Endothelial cell of umbilical vein (primary cell): ENCODE results near the gene KRT82. TPM values are rescaled to one million over a fixed set of nuclear protein-coding genes. Genes with fewer than 3 reads are reported as not detected.

Experiments used
- BruUV-seq: library from RNA; stranded (reverse); fragments of 400-500 nt; replicated peaks from 2 replicates; lab custom pipeline; 2021; lab: Mats Ljungman, UMichigan
- CTCF ChIA-PET: fragments of 300-600, 350-600 bp; sonication (Branson Sonifier 250); formaldehyde crosslinking; loops from one replicate; lab custom pipeline; 2021; ENCODE audit warnings: antibody characterized with exemption, inconsistent platforms; lab: Charles Lee
- POLR2A ChIA-PET: fragments of 300-600, 350-600 bp; sonication (Branson Sonifier 250); formaldehyde crosslinking; loops from one replicate; lab custom pipeline; 2021; ENCODE audit warnings: antibody characterized with exemption, inconsistent platforms; lab: Charles Lee
- DNase-seq: peaks from one replicate; pipeline ENCODE4 v3.0.0-alpha.2; 2011; ENCODE audit warnings: low read depth, low spot score
- FAIRE-seq: peaks from 2 replicates; lab custom pipeline; 2011; peaks lifted over from hg19 to GRCh38; lab: Jason Lieb, UNC
- H2AFZ ChIP-seq: 2 replicates; pipeline ENCODE4 v1.6.0; 2012; ENCODE audit warnings: low read depth, low read length, control low read depth, inconsistent platforms
- H3K27ac ChIP-seq: 2 replicates; pipeline ENCODE4 v1.5.1; 2011; ENCODE audit warnings: low read depth, mild to moderate bottlenecking, control low read depth, low read length, moderate library complexity; ENCODE audit not compliant: insufficient read depth
- H3K27me3 ChIP-seq, 2 experiments: 2 replicates each; pipeline versions ENCODE4 v1.6.0 to v1.6.1; 2011; ENCODE audit warnings: low read length in 2 of 2, mixed read lengths in 1 of 2; ENCODE audit not compliant: control insufficient read depth in 2 of 2, insufficient read depth in 2 of 2
- H3K36me3 ChIP-seq, 2 experiments: 2 replicates in 1 of 2; 3 replicates in 1 of 2; pipeline ENCODE4 v1.5.1; 2011; ENCODE audit warnings: low read length in 2 of 2, mild to moderate bottlenecking in 1 of 2, moderate library complexity in 1 of 2; ENCODE audit not compliant: control insufficient read depth in 2 of 2, insufficient read depth in 2 of 2; ENCODE audit errors: extremely low read depth in 1 of 2
- H3K4me1 ChIP-seq: 3 replicates; pipeline ENCODE4 v1.5.1; 2011; ENCODE audit warnings: mild to moderate bottlenecking, low read length; ENCODE audit not compliant: control insufficient read depth, insufficient read depth; ENCODE audit errors: extremely low read depth
- H3K4me2 ChIP-seq: 2 replicates; pipeline ENCODE4 v1.6.1; 2011; ENCODE audit warnings: low read length, control low read depth, mixed read lengths; ENCODE audit not compliant: insufficient read depth
- H3K4me3 ChIP-seq, 3 experiments: fragments of 200-600 bp in 1 of 3; sonication (generic), shearing (Covaris generic) in 1 of 3; replicated peaks in 1 of 3; 2 replicates each; pipeline ENCODE4 v1.5.1; 2011 to 2016; ENCODE audit warnings: control low read depth in 3 of 3, low read length in 3 of 3, mild to moderate bottlenecking in 2 of 3, inconsistent platforms in 1 of 3, low read depth in 1 of 3, moderate library complexity in 1 of 3; ENCODE audit not compliant: insufficient read depth in 1 of 3
- H3K79me2 ChIP-seq: 2 replicates; pipeline ENCODE4 v1.6.0; 2012; ENCODE audit warnings: low read length, inconsistent platforms; ENCODE audit not compliant: control insufficient read depth, insufficient read depth
- H3K9ac ChIP-seq: replicated peaks from 2 replicates; pipeline ENCODE3; 2011; ENCODE audit warnings: low read length, control low read depth; ENCODE audit not compliant: insufficient read depth; ENCODE audit errors: extremely low read depth
- H3K9me1 ChIP-seq: replicated peaks from 3 replicates; pipeline ENCODE4 v1.6.0; 2011; ENCODE audit warnings: mild to moderate bottlenecking, low read length; ENCODE audit not compliant: control insufficient read depth, insufficient read depth; ENCODE audit errors: extremely low read depth
- H3K9me3 ChIP-seq: replicated peaks from 2 replicates; pipeline ENCODE4 v1.5.1; 2012; ENCODE audit warnings: low read length, inconsistent platforms; ENCODE audit not compliant: control insufficient read depth, insufficient read depth
- H4K20me1 ChIP-seq: replicated peaks from 2 replicates; pipeline ENCODE3; 2011; ENCODE audit warnings: mild to moderate bottlenecking, low read length; ENCODE audit not compliant: control insufficient read depth, insufficient read depth; ENCODE audit errors: extremely low read depth
- EZH2 ChIP-seq: IDR thresholded peaks from 2 replicates; pipeline ENCODE4 v1.6.1; 2012; ENCODE audit warnings: borderline replicate concordance, low read depth, mild to moderate bottlenecking, moderate library complexity, low read length, inconsistent platforms; ENCODE audit not compliant: severe bottlenecking
- FOS ChIP-seq: IDR thresholded peaks from 2 replicates; pipeline ENCODE4 v1.6.1; 2011; ENCODE audit warnings: mild to moderate bottlenecking, low read length, moderate library complexity, borderline replicate concordance; ENCODE audit not compliant: insufficient read depth
- GATA2 ChIP-seq: IDR thresholded peaks from 2 replicates; pipeline ENCODE4 v1.7.0; 2011; ENCODE audit warnings: low read depth, mild to moderate bottlenecking, moderate library complexity, mixed read lengths, low read length; ENCODE audit not compliant: insufficient read length, insufficient read depth
- JUN ChIP-seq: IDR thresholded peaks from 2 replicates; pipeline ENCODE4 v1.6.1; 2011; ENCODE audit warnings: borderline replicate concordance, low read depth; ENCODE audit not compliant: insufficient read length, insufficient read depth
- MYC ChIP-seq: IDR thresholded peaks from one replicate; pipeline ENCODE4 v1.6.1; 2011; ENCODE audit warnings: mild to moderate bottlenecking, low read depth, low read length
- POLR2A ChIP-seq: IDR thresholded peaks from 2 replicates; pipeline ENCODE4 v1.6.1; 2012; ENCODE audit warnings: low read depth, mild to moderate bottlenecking, control low read depth, low read length
- POLR2AphosphoS5 ChIP-seq: IDR thresholded peaks from 2 replicates; pipeline ENCODE4 v1.6.1; 2012; ENCODE audit warnings: low read depth, mild to moderate bottlenecking, control low read depth, low read length, moderate library complexity; ENCODE audit not compliant: insufficient read depth
- dilution Hi-C: fragments of 300-500 bp; cut with MboI; formaldehyde crosslinking; loops from one replicate; pipeline ENCODE4 v1.15.0; 2019; ENCODE audit warnings: low sequenced_read_pairs; ENCODE audit not compliant: extremely low pct_ligation_motif_present
- intact Hi-C: fragments of 100-400 bp; cut with micrococcal nuclease; formaldehyde crosslinking; loops from one replicate; pipeline ENCODE4 v1.10.0; 2022
- polyA plus RNA-seq, 4 experiments: library from polyadenylated mRNA; depleted of rRNA in 3 of 4; stranded (reverse) in 3 of 4; unstranded in 1 of 4; fragments of >200 nt; gene quantifications; 2 replicates each; pipeline versions ENCODE4 v1.2.1 to v1.2.3, GENCODE V29; 2011 to 2012; ENCODE audit warnings: missing spikeins in 1 of 4
- total RNA-seq: library from RNA; stranded (reverse); gene quantifications from 2 replicates; pipeline ENCODE4 v1.2.3, GENCODE V29; 2021
- TF ChIP-seq, protein P1 (sequence below), 2 donors: IDR thresholded peaks; 1 replicate in 1 of 2; 2 replicates in 1 of 2; pipeline ENCODE4 v1.5.1; 2011; ENCODE audit warnings: low read length in 2 of 2, mild to moderate bottlenecking in 2 of 2, moderate library complexity in 2 of 2, control low read depth in 1 of 2, inconsistent platforms in 1 of 2, low read depth in 1 of 2; ENCODE audit not compliant: insufficient read depth in 1 of 2; ENCODE audit errors: extremely low read depth in 1 of 2
- TF ChIP-seq, protein P2 (sequence below): IDR thresholded peaks from 2 replicates; pipeline ENCODE4 v1.6.1; 2011; ENCODE audit not compliant: insufficient read depth, insufficient read length

Gene KRT82
- total and polyA plus RNA-seq, 2 donors (not counting 3 experiments of a cell fraction or from before 2014, with no cell fraction given): not detected

DNA sequence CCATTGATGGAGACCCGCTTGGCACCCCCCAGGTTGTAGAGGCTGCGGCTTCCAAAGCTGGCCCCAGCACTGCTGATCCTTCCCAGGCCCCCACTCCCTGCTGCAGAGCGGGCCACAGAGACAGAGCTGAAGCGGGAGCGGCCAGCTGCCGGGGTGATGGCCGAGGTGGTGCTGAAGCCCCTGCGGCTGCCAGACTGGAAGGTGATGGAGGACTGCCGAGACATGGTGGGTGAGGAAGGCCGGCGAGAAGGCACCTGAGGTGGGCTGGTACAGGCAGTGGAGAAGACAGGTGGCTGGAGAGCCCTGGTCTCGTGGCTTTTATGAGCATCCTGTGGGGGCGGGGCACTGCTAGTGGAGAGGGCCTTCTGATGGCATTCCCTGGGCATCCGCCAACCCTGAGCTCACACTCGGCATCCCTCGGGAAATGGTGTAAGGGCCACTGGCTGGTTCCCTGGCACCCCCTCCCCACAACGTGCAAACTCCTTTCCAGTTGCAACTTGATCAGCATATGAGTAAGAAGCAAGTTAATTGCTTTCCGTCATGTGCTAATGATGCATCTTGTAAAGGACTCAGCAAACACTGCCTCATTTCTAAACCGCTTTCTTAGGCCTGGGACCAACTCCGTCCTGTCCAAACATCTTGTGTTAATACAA, 28.1 kb upstream of the KRT82 start, which contains the start of gene KRT75:
Gene KRT75 (minus strand): TSS at position 291 of the 653 bp plus-strand sequence. CDS start 67 bp downstream, at position 224.
- TF ChIP-seq, protein P1, sequence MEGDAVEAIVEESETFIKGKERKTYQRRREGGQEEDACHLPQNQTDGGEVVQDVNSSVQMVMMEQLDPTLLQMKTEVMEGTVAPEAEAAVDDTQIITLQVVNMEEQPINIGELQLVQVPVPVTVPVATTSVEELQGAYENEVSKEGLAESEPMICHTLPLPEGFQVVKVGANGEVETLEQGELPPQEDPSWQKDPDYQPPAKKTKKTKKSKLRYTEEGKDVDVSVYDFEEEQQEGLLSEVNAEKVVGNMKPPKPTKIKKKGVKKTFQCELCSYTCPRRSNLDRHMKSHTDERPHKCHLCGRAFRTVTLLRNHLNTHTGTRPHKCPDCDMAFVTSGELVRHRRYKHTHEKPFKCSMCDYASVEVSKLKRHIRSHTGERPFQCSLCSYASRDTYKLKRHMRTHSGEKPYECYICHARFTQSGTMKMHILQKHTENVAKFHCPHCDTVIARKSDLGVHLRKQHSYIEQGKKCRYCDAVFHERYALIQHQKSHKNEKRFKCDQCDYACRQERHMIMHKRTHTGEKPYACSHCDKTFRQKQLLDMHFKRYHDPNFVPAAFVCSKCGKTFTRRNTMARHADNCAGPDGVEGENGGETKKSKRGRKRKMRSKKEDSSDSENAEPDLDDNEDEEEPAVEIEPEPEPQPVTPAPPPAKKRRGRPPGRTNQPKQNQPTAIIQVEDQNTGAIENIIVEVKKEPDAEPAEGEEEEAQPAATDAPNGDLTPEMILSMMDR (IDR thresholded peaks at IDR 0.05; ENCODE audit: extremely low read depth in 1 of 2, insufficient read depth in 1 of 2, low read depth in 1 of 2, low read length in 2 of 2): no peak
- TF ChIP-seq POLR2AphosphoS5 (no peak), MYC (no peak), GATA2 (no peak), EZH2 (no peak), POLR2A (no peak), JUN (no peak), FOS (no peak)
- TF ChIP-seq, protein P2, sequence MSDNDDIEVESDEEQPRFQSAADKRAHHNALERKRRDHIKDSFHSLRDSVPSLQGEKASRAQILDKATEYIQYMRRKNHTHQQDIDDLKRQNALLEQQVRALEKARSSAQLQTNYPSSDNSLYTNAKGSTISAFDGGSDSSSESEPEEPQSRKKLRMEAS: no peak
- Histone ChIP-seq H3K4me3 (no peak within 1 kb of the TSS), H2AFZ (no peak within 1 kb of the TSS), H3K4me2 (no peak within 1 kb of the TSS), H4K20me1 (no peaks in the 10 kb centered on the region), H3K27me3 (no peaks in the 10 kb centered on the region), H3K9me3 (no peaks in the 10 kb centered on the region), H3K27ac (no peak within 1 kb of the TSS), H3K9me1 (no peaks in the 10 kb centered on the region), H3K9ac (no peak within 1 kb of the TSS), H3K4me1 (no peaks in the 10 kb centered on the region), H3K36me3 (no peaks in the 10 kb centered on the region), H3K79me2 (no peaks in the 10 kb centered on the region)
- BruUV-seq: no TSS peak
- ChIA-PET POLR2A (no interaction called here), CTCF (no interaction called here)
- no peak for FAIRE-seq
- intact Hi-C loops: no loop called here
- no peak for DNase-seq
- dilution Hi-C loops: no loop called here
